ENCODE data around the gene NXPH2.
"Not testable (repeated sequence)": the region's sequence is repeated elsewhere in the genome, so short reads cannot be mapped to it uniquely, and the experiment has no call there.

NXPH2 gene

DNA sequence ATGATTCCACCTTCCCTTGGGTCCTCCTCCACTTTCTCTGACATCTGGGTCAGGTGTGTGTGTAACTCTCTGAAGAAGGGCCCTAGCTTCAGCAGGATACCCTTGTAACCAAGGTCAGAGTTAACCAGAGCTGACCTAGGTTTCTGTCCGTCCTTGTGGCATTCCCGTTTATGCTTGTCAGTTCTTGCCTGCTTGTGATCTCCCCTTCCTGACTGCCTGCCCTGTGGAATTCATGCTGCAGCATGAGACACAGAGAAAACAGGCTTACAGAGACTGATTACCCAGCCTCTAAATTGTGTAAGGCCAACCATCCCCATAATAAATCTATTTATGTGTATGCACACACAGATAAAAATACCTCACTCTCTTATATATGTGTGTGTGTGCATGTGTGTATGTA lies 22.8 kb downstream of the NXPH2 start:
- no peak for DNase-seq (ENCODE audit: low spot score)

DNA sequence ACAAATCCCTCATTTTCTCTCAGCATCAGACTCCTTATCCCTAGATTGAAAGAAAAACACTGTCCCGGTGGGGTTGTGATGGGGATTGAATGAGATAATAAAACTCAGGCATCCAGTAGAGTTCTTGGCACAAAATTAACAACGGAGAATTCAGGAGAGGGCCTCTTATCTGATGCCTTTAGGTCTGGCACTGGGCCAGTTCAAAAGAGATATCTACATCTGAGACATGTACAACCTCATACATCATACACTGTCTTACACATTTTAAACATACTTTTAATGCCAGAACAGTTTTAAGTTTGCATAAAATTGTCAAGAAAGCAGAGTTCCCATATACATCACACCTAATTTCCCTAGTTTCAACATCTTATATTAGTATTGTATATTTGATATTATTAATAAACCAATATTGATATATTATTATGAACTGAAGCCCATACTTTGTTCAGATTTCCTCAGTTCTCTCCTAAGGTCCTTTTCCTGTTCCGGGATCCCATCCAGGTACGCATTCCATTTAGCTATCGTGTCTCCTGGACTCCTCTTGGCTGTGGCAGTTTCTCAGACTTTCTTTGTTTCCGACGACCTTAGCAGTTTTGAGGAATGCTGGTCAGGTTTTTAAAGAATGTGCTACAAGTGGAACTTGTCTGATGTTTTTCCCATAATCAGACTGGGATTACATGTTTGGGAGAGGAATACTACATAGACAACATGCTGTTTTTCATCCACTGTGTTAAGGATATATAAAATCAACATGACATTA lies 27.8 kb downstream of the NXPH2 start:
- no peak for DNase-seq (ENCODE audit: low spot score)

DNA sequence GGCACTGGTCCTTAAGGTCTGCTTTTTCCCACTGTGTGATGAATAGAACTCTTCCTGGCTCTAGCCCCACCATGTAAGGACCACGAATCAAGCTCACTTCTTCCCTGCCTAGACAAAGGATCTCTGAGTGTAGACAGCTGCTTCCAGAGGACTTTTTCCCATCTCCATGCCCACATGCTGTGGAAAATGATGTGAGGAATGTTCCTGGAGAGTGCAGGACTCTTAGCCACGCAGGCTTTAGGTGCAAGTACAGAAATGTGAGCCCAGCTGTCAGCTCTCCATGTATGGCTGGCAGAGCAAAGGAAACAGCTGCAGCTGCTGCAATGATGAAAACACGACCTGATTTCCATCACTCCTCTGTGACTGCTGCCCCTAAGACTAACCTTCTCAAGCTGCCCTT lies 35.5 kb downstream of the NXPH2 start:
- DNase-seq (ENCODE audit: low spot score): no peak

DNA sequence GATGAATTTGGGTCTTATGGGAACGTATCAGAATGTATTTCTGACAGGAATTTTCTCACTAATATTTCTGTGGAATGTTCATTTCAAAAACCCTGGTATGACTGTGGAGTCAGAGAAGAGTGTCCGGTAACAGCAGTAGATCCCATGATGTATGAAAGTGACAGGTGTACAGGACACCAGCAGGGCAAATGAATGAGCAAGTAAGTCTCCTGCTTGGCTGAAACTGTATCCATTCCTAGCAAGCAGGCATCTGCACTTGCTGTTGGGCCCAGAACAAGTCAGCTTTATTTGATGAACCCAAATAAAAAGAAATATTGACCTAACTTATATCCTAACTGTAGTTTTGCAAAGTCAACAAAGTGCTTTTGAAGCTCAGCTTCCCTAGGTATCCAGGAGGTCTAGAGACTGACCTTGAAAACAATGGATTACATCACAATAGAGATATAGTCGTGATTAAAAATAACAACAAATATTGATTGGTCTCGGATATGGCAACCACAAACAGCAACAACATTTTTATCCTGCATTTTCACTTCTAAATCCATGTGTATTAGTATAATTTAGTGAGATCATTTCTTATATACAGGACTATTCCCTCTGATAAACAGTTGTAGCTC lies 37.6 kb downstream of the NXPH2 start:
- no peak for DNase-seq (ENCODE audit: low spot score)

DNA sequence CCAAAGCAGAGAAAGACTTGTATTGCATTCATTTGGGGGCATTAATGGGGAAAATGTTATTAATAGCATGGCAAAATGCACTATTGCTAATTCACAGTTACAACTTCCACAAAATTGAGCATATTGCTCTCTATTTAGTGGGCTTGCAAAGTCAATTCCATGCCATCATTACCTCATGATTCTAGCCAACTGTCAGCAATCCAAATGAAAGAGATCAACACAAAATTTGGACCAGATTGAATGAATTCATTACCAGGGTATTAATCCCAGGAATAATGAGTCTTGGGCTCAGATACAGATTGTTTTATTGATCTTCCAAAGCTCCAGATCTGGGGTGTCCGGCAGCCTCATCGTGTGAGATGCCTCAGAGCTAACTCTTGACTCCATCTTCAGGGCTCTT lies 38.3 kb downstream of the NXPH2 start:
- no peak for DNase-seq (ENCODE audit: low spot score)

DNA sequence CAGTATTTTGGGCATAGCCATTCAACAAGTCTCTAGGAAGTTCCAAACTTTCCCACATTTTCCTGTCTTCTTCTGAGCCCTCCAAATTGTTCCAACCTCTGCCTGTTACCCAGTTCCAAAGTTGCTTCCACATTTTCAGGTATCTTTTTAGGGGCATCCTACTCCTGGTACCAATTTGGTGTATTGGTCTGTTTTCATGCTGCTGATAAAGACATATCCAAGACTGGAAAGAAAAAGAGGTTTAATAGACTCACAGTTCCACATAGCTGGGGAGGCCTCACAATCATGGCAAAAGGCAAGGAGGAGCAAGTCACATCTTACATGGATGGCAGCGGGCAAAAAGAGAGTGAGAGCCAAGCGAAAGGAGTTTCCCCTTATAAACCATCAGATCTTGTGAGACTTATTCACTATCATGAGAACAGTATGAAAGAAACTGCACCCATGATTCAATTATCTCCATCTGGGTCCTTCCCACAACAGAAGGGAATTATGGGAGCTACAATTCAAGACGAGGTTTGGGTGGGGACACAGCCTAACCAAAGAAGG lies 43.1 kb downstream of the NXPH2 start:
- DNase-seq (ENCODE audit: low spot score): not testable (repeated sequence)

DNA sequence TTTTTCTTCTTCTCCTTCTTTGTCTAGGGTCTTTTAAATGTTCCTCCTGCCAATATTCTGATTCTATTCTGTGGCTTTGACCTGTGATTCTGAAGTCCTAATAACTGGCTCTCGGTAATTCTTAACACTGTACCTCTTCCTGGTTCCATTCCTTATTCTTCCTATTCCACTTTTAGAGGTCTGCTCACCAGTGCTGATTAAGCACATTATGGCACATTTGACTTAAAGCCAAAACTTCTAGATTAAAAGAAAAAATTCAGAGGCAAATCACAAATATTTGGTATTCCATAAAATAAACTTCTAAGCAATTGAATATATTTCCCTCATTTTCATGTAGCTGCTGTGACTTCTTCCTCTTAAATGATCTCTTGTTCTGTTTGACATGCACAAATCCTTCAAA lies 47.5 kb downstream of the NXPH2 start:
- DNase-seq (ENCODE audit: low spot score): no peak

DNA sequence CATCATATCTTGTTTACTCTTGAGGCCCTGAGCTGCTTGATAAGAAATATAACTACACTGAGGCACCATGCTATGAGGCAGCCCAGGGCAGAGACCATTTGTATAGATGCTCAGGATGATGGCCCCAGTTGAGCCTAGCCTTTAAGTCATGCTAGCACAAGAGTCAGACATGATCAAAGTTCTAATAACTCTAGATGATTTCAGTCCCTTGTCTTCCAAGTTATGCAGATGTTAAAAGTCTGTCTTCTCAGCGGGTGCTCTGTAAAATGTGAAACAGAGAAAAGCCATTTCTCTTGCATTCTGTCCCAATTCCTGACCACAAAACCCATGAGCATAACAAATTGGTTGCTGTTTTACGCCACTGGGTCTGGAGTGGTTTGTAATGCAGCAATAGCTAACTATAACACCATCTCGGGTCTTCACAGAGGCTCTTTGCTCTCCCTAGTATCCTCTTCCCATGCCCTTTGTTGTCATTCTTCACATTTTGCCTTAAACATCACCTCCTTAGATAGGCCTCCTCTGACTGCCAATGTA lies 49.6 kb downstream of the NXPH2 start:
- DNase-seq (ENCODE audit: low spot score): no peak

DNA sequence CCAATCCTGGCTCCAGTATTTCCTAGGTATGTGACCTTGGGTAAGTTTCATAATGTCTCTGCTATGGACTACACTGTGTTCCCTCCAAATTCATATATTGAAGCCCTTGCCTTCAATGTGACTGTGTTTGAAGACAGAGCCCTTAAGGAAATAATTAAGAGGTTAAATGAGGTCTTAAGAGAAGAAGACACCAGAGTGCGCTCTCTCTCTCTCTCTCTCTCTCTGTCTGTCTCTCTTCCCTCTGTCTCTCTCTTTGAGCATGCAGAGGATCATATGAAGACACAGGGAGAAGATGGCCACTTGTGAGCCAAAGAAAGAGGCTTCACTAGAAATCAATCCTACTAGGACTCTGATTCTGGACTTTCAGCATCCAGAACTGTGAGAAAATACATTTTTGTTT lies 52.2 kb downstream of the NXPH2 start:
- DNase-seq (ENCODE audit: low spot score): no peak

DNA sequence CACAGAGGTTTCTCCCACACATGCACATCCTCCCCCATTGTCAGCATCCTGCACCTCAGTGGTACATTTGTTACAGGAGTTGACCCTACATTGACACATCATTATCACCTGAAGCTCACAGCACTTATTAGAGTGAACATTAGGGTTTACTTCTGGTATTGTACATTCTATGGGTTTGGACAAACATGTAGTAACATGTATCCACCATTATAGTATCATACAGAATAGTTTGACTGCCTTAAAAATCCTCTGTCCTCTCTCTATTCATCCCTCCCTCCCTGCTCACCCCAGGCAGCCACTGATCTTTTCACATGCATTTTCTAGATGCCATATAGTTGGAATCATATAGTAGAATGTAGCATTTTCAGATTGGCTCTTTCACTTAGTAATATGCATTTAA lies 53.5 kb downstream of the NXPH2 start:
- no peak for DNase-seq (ENCODE audit: low spot score)

DNA sequence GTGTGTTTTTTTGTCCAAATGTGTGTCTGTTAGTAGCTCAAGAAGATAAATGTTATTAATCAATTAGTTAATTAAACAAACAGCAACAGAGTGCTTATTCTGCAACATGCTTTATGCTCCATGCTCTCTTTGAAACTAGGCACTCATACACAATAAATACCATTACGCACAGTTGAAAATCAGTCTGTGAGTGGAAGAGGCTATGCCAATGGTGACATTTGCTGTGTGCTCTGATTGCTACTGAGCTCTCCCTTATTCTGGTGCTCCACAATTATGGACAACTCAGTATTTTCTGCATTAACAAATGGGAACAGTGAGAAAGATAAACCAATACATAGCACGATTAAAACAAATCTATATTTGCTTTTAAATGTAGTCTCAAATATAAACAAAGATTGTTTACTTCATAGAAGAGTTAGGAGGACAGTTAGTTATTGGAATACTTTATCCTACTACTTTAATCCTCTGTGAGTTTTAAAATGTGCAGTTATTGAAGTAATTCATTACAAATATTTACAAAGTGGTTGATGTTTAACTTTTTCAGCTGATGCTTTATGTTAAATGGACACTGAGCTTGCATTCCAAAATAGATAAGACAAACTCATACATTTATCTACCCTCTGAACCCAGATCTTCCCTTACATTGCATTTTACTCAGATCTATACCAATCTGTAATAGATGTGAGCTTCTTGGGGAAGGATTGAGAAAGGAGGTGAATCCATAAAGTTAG lies 55.3 kb downstream of the NXPH2 start:
- no peak for DNase-seq (ENCODE audit: low spot score)

DNA sequence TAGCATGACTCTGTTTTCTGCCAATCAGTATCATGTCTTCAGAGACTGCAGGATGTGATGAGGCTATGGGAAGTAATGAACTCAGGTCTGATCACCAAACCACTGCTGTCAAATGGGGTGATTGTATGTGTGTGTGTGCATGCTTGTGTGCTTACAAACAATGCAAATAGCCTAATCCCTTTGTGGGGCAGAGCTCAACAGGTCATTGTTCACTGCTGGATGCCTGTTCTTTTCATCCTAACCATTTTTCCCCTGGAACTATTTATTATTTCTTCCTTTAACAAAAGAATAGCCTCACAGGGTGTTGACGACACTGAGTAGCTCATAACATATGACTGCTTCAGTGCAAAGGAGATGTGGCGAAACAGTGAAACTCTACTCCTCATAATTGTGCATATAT lies 55.9 kb downstream of the NXPH2 start:
- no peak for DNase-seq (ENCODE audit: low spot score)

DNA sequence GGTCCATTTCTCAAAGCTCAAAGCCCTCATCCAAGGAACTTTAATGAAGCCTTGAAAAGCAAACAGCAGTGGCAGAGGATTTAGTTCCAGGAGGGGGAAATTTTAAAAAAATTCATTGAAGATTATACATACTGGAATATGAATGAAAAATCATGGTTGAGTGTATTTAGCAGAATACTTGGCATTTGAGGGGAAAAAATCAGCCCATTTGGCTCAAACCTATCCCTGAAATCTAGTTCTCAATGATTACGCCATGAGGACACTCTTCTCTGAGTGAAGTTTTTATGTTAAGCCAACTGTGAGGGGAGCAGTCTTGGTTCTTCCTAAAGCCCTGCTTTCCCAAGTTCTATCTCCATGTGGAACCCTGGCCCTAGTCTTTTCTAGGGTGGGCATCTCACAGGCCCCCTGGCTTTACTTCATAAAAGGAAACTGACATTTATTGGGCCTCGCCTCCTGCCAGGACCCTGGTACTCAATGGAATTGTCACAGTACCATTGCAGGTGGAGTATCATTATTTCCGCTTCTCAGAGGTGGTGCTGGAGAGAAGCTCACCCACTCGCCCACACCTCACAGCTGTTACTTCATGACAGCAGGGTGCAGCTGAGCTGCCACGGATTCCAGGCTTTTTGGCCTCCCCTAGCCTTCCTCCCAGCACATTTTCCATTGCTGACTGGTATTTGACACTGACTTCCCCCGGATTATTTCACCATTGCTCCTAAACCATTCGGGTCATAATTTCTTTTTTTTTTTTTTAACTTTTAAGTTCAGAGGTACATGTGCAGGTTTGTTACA lies 56.8 kb downstream of the NXPH2 start:
- DNase-seq (ENCODE audit: low spot score): no peak

DNA sequence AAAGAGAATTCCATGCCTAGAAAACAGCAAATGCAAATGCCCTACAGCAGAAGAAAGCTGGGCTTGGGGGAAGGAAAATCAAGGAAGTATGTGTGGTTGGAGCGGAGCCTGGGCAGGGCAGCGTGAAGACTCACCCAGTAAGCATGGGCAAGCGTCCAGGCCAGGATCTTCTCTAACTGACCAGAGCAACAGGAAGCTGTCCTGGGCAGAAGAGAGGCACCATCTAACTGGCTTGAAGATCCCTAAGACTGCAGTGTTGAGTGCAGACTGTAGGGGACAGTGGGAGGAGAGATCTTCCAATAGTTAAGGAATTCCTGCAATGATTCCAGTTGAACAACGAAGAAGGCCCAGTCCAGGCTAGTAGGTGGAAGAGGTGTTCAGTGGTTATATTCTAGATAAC lies 57.9 kb downstream of the NXPH2 start:
- DNase-seq (ENCODE audit: low spot score): no peak

DNA sequence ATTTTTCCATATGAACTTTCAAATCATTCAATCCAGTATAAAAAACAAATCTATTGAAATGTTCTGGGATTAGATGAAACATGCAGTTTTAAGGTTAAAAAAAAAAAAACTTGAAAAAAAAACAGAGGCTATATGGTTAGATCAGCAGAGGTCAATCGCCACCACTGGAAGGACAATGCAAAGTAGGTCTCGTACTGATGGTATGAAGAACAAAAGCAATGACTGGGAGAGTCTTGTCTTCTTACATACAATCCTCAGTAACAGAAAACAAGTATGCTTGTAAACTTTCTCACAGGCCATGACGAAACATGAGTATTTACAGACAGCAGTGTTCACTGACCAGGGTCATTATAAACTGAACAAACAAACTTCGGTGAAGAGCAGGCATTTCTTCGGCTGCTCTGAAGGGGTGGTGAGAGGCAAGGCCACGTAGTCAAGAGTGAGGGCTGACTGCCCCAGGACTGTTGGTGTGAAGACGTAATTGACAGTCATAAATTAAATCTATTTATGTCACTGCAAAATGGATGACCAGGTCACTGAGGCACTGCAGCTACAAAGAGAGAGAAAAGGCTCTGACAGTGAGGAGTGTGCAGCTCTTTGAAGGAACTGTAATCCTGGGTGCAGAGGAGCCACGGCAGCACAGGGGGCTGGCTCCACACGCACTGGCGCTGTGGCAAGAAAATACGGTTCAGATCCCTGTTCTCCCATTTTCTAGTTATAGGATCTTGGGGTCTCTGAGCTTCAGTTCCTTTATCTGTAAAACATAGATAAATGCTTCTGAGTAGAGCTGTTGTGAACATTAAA lies 60.0 kb downstream of the NXPH2 start:
- DNase-seq (ENCODE audit: low spot score): no peak

DNA sequence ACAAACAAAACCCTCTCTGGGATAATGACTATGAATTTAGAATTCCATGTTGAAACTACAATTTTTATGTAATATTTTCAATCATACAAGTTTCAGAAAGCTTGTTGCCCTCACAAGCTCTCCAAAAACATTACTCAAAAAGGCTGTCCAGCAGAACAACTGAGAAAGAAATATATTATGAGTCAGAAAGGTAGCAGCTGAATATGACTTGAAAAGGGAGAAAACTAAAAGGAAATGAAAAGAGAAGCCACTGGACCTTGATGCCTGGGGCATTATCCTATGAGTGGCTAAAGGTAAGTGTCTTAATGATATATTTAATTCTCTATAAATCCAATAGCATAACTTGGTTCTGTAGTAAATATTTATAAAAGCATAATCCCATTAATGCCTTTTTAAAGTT lies 61.8 kb downstream of the NXPH2 start:
- DNase-seq (ENCODE audit: low spot score): no peak

DNA sequence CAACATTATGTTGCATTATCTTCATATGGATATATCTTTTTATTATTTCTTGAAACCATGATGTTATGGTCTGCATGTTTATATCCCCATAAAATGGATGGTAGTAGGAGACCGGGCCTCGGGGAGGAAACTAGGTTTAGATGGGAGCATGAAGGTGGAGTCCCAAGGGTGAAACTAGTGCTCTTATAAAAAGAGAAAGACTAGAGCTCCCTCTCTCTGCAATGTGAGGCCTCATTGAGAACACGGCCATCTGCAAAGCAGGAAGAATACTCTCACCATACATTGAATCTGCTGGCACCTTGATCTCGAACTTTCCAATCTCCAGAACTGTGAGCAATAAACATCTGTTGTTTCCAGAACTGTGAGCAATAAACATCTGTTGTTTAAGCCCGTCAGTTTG lies 64.0 kb downstream of the NXPH2 start:
- no peak for DNase-seq (ENCODE audit: low spot score)

DNA sequence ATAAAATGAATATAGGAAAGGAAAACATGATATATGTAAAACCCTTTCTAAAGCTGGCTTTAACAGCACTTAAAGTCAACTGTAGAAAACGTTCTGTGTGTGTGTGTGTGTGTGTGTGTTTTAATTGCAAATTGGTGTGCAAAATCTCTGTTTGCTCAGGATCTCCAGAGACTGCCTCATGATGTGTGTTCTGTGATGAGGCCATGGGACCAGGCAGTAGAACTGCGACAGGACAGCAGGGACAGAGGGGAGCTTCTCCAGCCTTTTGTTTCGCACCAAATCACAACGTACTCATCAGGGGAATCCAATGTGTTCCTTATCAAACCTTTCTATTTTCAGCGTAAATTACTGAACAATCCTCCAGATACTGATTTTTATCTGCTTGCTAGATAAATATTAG lies 66.7 kb downstream of the NXPH2 start:
- no peak for DNase-seq (ENCODE audit: low spot score)

DNA sequence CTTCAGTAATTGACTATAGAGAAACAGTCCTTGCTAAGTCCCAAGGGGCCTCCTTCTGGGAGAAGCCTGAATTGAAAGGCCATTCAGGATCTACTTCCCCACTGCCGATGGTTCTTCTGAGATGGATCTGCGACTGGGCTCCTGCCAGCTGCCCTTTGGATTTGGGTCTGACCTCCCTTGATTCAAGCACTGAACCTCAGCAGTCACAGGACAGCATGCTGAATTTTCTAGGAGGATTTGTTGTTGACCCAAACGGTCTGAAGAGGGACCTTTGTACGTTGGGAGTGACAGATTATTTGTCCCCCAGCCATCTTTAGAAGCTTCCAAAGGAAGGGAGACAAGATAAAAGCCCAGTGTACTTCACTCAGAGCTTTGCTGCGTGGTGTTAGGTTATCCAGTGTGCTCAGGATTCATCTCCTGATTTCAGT lies 67.1 kb downstream of the NXPH2 start:
- no peak for DNase-seq (ENCODE audit: low spot score)

DNA sequence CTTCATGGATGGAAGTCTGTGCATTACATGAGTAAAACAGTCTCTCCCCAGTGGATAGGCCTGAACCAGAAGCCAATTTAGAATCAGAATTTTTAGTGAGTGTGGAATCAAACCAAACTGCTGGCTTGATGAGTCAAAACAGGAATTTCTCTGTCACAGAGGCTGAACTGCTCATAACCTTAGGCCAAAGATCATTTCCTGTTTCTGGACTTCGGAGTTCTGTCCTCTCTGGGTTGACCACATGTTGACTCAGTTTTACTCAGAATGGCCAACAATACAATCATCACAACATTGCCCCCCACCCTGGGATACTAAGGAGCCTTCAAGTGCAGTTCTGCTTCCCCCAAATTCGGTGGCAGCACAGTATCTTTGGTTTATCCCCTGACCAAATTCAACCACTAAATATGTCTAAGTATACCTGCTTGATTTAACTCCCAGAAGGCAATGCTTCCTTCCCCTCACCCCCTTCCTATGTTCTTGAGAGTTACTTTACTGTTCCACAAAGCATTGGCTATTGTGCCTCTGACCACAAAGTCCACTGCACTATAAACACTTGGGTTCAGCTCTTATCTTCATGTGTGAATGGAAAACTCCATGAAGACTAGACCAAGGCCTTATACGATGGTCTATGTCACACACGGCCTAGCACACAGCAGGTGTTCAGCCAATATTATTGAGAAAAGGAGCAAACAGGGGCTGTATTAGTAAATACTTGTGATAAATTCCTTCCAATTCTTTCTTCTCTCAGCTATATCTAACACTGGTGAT lies 67.8 kb downstream of the NXPH2 start:
- DNase-seq (ENCODE audit: low spot score): peak; percentile 15

All from activated CD4-positive, alpha-beta T cell treated with anti-CD3 and anti-CD28 coated beads, Interleukin-2, Interleukin-4, amounts not matched to agents 100 ng/mL and 50 ng/mL, durations not matched to agents 16 hours and 8 hours (primary cell).